ENCODE data around the gene DNPEP.
A peak's percentile ranks its signal among the peaks of the same experiment; 100 is the strongest.
"Not testable (repeated sequence)": the region's sequence is repeated elsewhere in the genome, so short reads cannot be mapped to it uniquely, and the experiment has no call there.

The DNPEP gene

GRCh38 chr2:219399716-219400478 lies 12.2 kb upstream of the DNPEP start:
- DNase-seq = no peak

DNA sequence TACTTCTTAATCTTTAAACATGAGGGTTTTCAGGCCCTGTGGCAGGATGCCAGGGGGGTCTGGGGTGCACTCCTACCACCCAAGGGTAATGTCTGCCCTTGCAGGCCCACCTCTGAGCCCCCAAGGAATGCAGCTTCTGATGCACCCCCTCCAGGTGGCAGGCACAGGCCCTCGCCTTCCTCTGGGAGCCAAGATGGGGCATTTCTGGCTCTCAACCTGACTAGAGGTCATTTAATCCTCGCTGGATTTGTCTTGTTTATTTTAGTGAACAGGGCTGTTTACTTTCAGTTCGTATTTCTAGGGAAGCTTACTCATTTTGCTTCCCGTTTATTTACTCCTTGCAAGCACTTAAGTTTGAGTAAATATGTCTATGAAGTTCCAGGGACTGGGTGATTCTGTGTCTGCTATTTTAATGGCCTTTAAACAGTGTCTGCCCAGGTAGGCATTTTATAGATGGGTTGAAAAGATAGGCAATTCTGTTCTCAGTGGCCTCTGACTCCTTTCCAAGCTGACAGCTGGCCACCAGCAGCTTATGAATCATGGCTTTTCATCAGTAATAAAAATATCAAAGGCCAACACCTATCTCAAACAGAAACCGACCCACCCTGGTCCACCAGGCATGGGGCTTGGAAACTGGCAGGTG lies 11.1 kb upstream of the DNPEP start:
- DNase-seq = no peak

DNA sequence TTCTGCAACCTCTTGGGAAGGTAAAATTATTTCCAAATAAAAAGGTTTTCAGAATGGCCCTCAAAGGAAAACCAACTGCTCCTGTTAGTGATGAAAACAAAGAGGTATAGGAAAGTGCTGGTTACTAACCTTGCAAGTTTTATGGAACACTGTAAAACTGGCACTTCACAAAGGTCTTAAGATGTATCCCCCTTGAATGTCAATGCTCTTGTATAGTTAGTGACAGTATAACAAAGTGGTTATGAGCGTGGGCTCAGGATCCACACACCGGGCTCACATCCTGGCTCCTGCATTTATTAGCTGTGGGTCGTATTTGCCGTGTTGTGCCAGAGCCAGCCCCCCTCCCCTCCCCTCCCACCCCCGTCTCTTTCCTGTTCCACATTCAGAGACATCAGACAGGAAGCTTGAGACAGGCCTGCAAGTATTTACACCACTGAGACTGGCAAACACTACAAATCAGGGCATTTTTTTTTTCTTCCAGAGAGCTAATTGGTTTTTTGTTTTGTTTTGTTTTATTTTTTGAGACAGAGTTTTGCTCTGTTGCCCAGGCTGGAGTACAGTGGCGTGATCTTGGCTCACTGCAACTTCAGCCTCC lies 9.2 kb upstream of the DNPEP start:
- no peak for DNase-seq

DNA sequence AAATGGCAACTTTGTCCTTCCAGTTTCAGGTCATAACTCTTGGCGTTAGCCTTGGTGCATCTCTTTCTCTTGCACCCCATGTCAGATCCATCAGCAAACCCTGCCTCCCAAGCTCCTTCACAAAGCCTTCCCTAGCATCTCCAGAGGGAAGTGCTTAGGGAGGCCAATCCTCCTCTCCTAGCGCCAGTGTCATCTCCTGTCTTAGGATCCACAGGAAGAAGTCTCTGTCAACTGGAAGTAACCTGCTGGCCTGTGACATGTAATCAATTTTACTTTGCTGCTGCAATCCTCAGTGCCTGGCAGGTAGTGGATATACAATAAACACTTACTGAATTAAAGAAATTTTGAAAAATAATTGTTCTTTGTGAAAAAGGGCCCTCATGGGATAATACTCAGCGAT lies 7.9 kb upstream of the DNPEP start:
- no peak for DNase-seq

DNA sequence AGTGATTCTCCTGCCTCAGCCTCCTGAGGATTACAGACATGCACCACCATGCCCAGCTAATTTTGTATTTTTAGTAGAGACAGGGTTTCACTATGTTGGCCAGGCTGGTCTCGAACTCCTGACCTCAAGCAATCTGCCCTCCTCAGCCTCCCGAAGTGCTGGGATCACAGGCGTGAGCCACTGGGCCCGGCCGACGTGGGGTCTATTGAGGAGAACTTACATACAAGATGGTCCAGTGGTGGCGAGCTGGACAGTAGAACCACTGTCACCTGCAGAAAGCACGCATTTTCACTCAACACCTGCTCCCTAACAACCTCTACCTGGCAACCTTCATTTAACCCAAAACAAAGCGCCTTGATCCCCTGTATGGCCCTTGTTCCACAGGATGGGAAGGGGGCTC lies 7.3 kb upstream of the DNPEP start:
- DNase-seq = not testable (repeated sequence)

DNA sequence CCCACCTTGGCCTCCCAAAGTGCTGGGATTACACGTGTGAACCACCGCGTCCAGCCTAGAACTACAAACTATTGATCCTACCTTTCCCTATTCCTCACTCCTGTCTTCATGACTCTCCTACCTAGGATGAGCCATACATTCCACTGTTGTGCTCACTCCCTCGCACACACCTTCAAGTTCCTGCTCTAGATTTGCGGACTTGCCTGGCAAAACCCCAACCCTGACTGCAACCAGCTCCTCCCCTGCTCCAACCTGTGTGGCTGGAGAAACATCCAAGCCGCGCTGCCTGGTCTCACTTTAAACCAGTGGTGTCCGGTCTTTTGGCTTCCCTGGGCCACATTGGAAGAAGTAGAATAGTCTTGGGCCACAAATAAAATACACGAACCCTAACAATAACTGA lies 5.0 kb upstream of the DNPEP start:
- no peak for DNase-seq

- DNase-seq = no peak
Measured at GRCh38 chr2:219388907-219389156, 1.1 kb upstream of the DNPEP start.

DNA sequence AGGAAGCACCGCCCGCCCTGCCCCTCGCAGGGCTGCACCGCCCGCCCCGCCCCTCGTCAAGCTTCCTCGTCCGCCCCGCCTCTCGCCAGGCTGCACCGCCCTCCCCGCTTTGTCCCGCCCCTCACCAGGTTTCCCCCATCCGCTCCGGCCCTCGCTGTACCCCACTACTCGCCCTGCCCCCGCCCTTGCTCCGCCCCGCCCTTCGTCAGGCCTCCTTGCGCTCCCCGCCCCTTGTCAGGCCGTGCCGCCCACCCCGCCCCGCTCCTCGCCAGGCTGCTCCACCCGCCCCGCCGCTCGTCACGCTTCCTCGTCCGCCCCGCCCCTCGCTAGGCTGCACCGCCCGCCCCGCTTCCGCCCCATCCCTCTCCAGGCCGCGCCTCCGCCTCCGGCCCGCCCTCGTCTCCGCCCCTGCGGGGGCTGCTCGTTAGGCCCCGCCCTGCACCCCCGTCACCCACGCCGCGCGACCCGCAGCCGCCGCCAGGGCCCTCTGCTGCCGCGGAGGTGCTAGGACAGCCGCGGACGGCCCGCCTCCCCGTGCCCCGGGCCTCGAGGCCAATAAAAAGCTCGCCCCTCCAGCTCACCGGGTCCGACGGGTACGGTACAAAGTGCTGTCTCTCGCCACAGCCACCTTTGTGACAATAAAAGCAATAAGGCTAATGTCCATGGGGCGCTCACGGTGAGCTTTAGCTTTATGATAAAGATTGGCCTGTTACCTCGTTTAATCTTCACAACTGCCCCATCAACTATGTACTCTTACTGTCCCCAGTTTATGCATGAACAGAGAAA lies 602 bp upstream of the DNPEP start:
- DNase-seq = peak; percentile 95

DNA sequence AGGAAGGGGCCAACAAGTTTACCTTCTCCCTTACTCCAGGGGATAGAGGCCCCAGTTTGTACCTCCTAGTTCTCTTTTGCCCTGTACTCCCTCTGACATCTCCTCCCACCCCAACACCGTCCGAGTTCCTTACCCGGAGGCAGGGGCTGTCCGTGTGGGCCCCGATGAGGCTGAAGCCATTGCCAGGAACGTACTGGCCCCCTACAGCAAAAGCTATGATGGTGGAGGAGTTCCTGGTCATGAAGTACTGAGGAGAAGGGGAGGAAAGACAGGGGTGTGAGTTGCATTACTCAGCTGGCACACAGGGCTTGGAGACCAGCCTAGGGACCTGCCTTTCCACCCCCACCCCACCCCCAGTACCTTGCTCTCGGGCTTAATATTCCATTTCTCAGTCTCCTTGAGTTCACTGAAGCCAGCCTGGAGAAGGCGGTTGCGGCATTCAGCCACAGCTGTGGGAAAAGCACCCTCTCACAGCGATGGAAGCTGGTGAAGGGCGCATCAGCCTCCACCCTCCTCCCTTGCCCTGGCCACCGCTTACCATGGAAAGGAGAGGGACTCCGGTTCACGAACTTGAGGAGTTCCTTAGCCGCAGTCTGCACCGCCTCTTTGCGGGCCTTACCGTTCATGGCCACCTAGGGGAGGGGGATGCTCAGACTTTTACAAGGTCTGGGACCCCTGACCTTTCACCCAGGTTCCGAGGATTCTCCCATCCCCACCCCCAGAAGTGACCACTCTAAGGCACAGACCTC lies 1.0 kb downstream of the DNPEP start:
- DNase-seq = no peak

DNA sequence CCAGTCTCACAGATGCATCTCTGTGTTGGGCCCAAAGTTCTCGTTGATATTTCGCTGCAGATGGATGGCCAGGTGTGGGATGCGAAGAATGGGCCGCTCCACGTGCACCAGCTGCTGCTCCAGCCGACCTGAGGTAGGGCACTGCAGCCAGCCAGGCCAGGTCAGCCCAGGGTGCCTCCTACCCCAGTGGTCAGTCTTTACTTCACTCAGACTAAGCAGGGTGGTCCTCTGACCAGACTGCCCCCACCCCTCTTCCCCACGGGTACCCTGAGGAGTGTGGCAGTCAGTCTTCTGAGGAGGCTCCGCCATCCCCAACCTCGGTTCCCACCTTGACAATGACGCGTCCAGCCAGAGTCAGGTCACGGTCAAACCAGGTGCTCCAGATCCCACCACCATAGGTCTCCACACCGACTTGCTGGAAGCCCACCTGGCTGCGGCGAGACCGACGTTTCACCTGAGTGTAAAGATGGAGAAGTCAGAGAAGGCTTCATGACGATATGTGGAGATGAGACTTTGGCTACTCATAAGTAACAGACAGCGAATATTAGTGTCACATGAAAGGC lies 1.7 kb downstream of the DNPEP start:
- no peak for DNase-seq

GRCh38 chr2:219384859-219385258 lies 2.9 kb downstream of the DNPEP start:
- DNase-seq = no peak

DNA sequence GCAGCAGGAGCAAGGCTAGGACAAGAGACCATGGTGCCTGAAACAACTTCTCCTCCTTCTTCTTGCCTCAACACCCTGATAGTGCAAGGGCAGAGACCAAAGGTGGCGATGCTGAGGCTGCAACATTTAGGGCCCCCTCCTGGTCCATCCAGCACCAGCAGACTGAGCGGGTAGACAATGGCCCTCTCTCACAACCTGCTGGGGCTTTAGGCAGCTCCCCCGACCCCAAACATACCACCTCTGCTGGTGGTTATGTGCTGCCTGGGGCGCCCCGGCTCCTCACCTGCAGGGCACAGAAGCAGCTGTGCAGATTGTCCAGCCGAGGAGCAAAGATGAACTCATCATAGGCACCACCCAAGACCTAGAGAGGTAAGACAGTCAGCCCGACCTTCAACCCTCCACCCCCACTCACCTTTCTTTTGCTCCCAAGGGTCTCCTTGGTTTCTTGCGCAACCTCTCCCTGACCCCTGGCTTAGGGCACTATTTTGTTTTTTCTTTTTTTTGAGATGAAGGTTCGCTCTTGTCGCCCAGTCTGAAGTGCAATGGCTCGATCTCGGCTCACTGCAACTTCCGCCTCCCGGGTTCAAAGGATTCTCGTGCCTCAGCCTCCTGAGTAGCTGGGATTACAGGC lies 3.5 kb downstream of the DNPEP start:
- no peak for DNase-seq

- DNase-seq = no peak
Measured at GRCh38 chr2:219381448-219381847, 6.3 kb downstream of the DNPEP start.

- DNase-seq = no peak
Measured at GRCh38 chr2:219380926-219381325, 6.8 kb downstream of the DNPEP start.

DNA sequence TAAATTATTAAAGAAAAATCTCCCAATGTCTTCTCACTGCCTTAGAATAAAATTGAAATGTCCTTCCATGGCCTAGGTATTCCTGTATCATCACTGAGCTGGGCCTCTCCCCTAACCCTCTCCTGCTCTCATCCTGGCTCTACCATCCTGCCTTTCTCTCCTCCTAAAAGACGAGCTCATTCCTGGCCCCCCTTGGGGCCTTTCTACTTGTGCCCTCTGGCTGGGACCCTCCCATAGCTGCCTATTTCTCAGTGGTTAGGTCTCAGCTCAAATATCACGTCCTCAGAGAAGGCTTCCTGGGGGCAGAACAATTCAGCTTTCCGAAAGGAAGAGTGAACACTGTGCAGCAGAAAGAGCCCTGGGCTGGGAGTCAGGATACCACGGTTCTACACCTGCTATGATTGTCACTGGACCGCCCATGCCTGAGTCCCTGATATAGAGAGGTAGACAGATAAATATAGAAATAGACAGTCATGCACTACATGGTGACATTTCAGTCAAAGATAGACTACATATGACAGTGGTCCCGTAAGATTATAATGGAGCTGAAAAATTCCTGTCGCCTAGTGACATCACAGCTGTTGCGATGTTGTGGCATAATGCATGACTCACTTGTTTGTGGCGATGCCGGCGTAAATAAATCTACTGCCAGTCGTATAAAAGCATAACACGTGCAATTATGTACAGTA lies 9.4 kb downstream of the DNPEP start:
- no peak for DNase-seq

GRCh38 chr2:219369447-219369861 lies 18.3 kb downstream of the DNPEP start:
- DNase-seq = no peak

- no peak for DNase-seq
Measured at GRCh38 chr2:219368690-219369191, 19.0 kb downstream of the DNPEP start.

GRCh38 chr2:219362524-219363164 lies 25.1 kb downstream of the DNPEP start:
- no peak for DNase-seq

- no peak for DNase-seq
Measured at GRCh38 chr2:219362072-219362471, 25.6 kb downstream of the DNPEP start.

DNA sequence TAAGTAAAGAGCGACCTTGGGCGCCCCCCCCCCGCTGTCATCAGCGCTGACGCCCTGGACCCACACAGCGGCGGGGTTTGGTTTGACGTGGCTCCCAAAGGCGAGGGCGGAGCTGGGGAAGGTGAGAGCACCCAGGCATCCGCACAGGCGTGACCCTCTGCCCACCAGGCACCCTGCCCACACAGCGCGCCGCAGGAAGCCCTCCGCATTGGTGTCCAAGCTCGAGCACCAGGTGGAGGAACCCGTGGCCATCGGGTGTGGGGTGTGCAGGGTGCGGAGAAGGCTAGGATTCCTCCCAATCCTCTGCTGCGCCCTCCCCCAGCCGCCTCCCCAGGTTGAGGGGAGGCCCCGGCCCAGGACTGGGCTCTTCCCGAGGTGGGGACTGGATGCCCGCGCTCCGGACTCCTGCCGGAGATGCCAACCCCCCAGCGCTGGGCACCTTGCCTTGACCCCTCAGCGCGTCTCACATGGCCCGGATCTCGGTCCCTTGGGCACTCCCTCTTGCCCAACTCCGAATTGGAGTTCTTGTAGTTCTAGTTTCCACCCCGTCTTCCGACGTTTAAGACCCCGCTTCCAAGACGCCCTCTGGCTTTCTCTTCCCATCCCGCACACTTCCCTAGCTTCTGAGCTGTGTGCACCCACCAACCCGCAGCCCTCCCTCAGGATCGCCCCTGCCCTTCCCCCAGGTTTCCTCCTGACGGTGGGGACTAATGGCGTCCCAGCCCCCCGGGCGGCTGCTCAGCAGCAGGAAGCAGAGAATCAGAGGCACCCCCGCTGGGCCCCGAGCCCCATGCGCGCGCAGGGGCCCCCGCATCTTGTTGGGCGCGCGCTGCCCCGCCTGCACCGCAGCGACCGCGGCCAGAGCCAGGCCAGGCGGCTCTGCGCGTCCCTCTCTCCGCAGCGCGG lies 29.3 kb downstream of the DNPEP start:
- DNase-seq = no peak

Measured in NCI-H2227 treated with DMSO at 0.1 percent for 48 hours (cell line).